HL-60 (cell line): ENCODE measurements around the gene PPP1R11.

Source experiments
- CTCF ChIP-seq: IDR thresholded peaks from one replicate; pipeline ENCODE4 v1.5.1; 2011; ENCODE audit warnings: low read length, control low read depth, inconsistent platforms; ENCODE audit not compliant: insufficient read depth
- REST ChIP-seq: IDR thresholded peaks from 2 replicates; pipeline ENCODE4 v1.6.1; 2012; ENCODE audit warnings: low read depth; ENCODE audit not compliant: insufficient replicate concordance

- TF ChIP-seq REST = peak; percentile 27
- TF ChIP-seq CTCF = no peak
Observed at GRCh38 chr6:30066577-30067459, at the start of gene PPP1R11.
